Epithelial cell of proximal tubule (primary cell): Measurements from ENCODE around the gene ASH1L. TPM values are rescaled to one million over a fixed set of nuclear protein-coding genes. Genes with fewer than 3 reads are reported as not detected.
"Not testable (repeated sequence)": the region's sequence is repeated elsewhere in the genome, so short reads cannot be mapped to it uniquely, and the experiment has no call there.

ENCODE experiments used
- DNase-seq: peaks from one replicate; pipeline ENCODE4 v3.0.0-alpha.2; 2011; ENCODE audit warnings: low read depth
- H3K4me3 ChIP-seq: 2 replicates; pipeline ENCODE4 v1.5.1; 2011; ENCODE audit warnings: low read depth, mild to moderate bottlenecking, low read length
- total RNA-seq: library from RNA; depleted of rRNA; stranded (reverse); fragments of >200 nt; gene quantifications from 2 replicates; pipeline ENCODE4 v1.2.3, GENCODE V29; 2015
- TF ChIP-seq, protein P1 (sequence below): conservative IDR thresholded peaks from 2 replicates; pipeline ENCODE4 v1.5.1; 2012; ENCODE audit warnings: low read depth, mild to moderate bottlenecking, low read length

The ASH1L gene
- total RNA-seq, 1 donor from 2014 or later = 13.4 TPM

DNA sequence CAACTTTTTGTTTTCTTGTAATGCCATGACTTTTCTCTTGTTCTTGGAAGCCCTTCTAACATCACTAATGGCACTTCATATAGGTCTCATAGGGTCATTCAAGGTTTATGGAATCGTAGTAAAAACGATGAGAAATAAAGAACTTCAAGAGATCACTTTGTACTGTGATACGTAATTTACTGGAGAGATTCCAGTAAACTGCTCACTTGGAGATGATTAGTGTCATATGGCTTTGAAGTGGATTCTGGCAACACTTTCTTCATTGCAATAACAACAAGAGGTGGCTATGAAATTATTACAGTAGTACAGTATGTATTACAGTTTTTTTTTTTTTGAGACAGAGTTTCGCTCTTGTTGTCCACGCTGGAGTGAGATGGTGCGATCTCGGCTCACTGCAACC is 138.5 kb downstream of the ASH1L start:
- no peak overlapping the region for H3K4me3 ChIP-seq
- DNase-seq = no peak
- TF ChIP-seq, protein P1, sequence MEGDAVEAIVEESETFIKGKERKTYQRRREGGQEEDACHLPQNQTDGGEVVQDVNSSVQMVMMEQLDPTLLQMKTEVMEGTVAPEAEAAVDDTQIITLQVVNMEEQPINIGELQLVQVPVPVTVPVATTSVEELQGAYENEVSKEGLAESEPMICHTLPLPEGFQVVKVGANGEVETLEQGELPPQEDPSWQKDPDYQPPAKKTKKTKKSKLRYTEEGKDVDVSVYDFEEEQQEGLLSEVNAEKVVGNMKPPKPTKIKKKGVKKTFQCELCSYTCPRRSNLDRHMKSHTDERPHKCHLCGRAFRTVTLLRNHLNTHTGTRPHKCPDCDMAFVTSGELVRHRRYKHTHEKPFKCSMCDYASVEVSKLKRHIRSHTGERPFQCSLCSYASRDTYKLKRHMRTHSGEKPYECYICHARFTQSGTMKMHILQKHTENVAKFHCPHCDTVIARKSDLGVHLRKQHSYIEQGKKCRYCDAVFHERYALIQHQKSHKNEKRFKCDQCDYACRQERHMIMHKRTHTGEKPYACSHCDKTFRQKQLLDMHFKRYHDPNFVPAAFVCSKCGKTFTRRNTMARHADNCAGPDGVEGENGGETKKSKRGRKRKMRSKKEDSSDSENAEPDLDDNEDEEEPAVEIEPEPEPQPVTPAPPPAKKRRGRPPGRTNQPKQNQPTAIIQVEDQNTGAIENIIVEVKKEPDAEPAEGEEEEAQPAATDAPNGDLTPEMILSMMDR = no peak

DNA sequence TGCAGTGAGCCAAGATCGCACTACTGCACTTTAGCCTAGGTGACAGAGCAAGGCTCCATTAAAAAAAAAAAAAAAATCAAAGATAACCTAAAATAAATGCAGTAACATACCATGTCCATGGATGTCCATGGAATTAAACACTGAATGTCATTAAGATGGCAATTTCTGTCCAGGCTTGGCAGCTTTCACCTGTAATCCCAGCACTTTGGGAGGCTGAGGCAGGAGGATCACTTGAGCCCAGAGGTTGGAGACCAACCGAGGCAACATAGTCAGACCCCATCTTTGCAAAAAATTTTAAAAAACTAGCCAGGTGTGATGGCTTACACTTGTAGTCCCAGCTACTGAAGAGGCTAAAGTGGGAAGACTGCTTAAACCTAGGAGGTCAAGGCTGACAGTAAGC is 141.8 kb downstream of the ASH1L start:
- TF ChIP-seq, protein P1 = no peak
- H3K4me3 ChIP-seq = no peak overlapping the region
- no peak for DNase-seq

DNA sequence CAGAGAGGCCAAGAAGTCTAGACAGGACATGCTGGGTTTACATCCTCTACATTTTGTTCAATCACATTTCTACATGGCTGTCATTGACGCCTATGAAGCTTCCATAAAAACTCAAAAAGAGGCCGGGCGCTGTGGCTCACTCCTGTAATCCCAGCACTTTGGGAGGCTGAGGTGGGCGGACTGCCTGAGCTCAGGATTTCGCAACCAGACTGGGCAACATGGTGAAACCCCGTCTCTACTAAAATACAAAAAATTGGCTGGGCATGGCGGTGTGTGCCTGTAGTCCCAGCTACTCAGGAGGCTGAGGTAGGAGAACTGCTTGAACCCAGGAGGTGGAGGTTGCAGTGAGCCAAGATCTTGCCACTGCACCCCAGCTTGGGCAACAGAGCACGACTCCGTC is 150.8 kb downstream of the ASH1L start:
- not testable (repeated sequence) for DNase-seq

DNA sequence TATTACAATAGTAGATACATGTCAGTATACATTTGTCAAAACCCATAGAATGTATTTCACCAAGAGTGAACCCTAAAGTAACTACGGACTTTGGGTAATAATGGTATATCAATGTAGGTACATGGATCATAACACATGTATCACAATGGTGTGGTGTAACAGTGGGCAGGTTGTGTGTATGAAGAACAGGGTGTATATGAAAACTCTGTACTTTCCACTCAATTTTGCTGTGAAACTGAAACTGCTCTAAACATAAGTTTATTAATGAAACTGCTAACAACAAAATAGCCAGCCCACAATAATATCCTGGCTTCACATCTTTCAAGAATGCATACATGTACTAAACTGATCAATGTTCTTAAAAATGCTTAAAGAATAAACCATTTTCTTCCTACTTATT is 151.7 kb downstream of the ASH1L start:
- DNase-seq = no peak
- TF ChIP-seq, protein P1 = no peak

More for the DNA sequence above, 150.8 kb downstream of the ASH1L start:
- not testable (repeated sequence) for H3K4me3 ChIP-seq

DNA sequence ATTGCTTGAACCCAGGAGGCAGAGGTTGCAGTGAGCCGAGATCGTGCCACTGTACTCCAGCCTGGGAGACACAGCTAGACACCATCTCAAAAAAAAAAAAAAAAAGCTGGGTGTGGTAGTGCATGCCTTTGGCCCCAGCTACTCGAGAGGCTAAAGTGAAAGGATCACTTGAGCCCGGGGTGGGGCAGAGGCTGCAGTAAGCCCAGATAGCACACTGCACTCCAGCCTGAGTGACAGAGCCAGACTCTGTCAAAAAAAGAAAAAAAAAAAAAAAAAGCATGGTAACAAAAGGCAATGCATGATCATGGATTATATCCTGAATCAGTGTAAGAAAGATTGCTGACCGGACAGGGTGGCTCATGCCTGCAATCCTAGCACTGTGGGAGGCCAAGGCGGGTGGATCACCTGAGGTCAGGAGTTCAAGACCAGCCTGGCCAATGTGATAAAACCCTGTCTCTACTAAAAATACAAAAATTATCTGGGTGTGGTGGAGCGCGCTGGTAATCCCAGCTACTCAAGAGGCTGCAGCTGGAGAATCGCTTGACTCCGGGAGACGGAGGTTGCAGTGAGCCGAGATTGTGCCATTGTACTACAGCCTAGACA is 165.6 kb downstream of the ASH1L start:
- no peak for DNase-seq
- TF ChIP-seq, protein P1 = no peak
- no peak overlapping the region for H3K4me3 ChIP-seq

More for the DNA sequence above, 151.7 kb downstream of the ASH1L start:
- H3K4me3 ChIP-seq = no peak overlapping the region

DNA sequence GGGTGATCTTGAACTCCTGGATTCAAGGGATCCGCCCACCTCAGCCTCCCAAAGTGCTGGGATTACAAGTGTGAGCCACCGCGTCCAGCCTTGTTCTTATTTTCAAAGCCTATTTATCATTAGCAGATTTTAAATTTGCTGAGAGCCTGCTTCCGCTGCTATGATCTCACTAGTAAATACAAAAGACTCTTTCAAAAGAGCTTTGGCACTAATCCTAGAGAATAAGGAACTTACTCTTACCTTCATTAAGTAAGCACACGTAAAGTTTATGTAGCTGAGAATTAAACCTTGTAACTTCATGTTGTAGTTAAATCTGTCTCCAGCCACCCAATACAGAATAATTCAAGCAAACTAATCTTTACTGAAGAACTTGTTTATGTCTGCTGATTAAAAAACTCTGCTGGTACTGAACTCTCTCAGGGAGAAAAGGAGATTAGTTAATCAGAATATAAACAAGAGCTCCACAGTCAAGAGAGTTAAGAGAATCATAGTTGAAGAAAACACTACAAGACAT is 169.6 kb downstream of the ASH1L start:
- H3K4me3 ChIP-seq = no peak overlapping the region
- TF ChIP-seq, protein P1 = no peak
- no peak for DNase-seq

DNA sequence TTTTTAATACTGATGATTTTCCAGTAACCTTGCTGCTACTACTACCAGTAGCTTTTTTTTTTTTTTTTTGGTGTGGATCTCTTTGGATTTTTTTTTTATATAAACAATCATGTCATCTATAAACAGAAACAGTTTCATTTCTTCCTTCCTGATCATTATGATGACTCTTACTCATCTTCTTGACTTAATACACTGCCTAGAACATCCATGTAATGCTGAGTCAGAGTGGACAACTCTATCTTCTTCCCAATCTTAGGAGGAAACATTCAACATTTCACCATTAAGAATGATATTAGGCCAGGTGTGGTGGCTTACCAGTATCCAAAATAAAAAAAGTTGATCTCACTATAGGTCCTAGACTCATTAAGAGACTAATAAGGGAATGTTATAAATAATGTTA is 172.8 kb downstream of the ASH1L start:
- TF ChIP-seq, protein P1 = no peak
- H3K4me3 ChIP-seq = no peak overlapping the region
- no peak for DNase-seq

DNA sequence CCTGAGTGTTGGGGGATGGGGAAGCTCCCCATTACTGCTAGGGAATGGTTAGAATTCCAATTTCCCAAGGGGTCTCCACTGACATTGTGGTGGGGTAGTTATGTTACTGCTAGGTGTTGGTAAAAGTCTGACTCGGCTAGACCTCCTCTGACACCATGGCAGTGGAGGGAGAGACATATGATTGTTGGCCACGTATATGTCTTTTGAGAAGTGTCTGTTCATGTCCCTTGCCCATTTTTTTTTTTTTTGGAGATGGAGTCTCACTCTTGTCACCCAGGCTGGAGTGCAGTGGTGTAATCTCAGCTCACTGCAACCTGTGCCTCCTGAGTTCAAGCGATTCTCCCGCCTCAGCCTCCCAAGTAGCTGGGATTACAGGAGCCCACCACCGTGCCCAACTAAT is 176.8 kb downstream of the ASH1L start:
- not testable (repeated sequence) for H3K4me3 ChIP-seq, DNase-seq
